SKM-1 treated with dmso at 0.1 percent for 144 hours (cell line): ENCODE measurements around the gene ADARB2.

Source experiments
- DNase-seq: peaks from one replicate; lab custom pipeline; 2025; ENCODE audit not compliant: unreplicated experiment; lab: John Stamatoyannopoulos, UW

Gene ADARB2

GRCh38 chr10:1153251-1153763 is 584.0 kb downstream of the ADARB2 start:
- no peak for DNase-seq

GRCh38 chr10:1152386-1153250 is 584.7 kb downstream of the ADARB2 start:
- no peak for DNase-seq

GRCh38 chr10:1151076-1152033 is 586.0 kb downstream of the ADARB2 start:
- no peak for DNase-seq

GRCh38 chr10:1150638-1150955 is 586.7 kb downstream of the ADARB2 start:
- DNase-seq: no peak

GRCh38 chr10:1149793-1150637 is 587.3 kb downstream of the ADARB2 start:
- DNase-seq: no peak

- DNase-seq: no peak
Observed at GRCh38 chr10:1148855-1149605, 588.3 kb downstream of the ADARB2 start.

GRCh38 chr10:1147810-1148209 is 589.5 kb downstream of the ADARB2 start:
- no peak for DNase-seq

GRCh38 chr10:1142596-1142995 is 594.7 kb downstream of the ADARB2 start:
- no peak for DNase-seq

- DNase-seq: no peak
Observed at GRCh38 chr10:1141701-1142100, 595.6 kb downstream of the ADARB2 start.

- DNase-seq: no peak
Observed at GRCh38 chr10:1141261-1141660, 596.1 kb downstream of the ADARB2 start.

GRCh38 chr10:1138529-1138928 is 598.8 kb downstream of the ADARB2 start:
- DNase-seq: no peak

- DNase-seq: no peak
Observed at GRCh38 chr10:1137499-1138163, 599.7 kb downstream of the ADARB2 start.

GRCh38 chr10:1136268-1136667 is 601.1 kb downstream of the ADARB2 start:
- DNase-seq: no peak

- DNase-seq: no peak
Observed at GRCh38 chr10:1134156-1134555, 603.2 kb downstream of the ADARB2 start.

- DNase-seq: no peak
Observed at GRCh38 chr10:1133495-1134045, 603.8 kb downstream of the ADARB2 start.

- DNase-seq: no peak
Observed at GRCh38 chr10:1132584-1132983, 604.7 kb downstream of the ADARB2 start.

GRCh38 chr10:1130995-1131790 is 606.1 kb downstream of the ADARB2 start:
- DNase-seq: no peak

- no peak for DNase-seq
Observed at GRCh38 chr10:1130226-1130625, 607.1 kb downstream of the ADARB2 start.
